NCI-H524 (cell line): Measurements from ENCODE around the gene TUBA1A.
A peak's percentile ranks its signal among the peaks of the same experiment; 100 is the strongest.
"Not testable (repeated sequence)": the region's sequence is repeated elsewhere in the genome, so short reads cannot be mapped to it uniquely, and the experiment has no call there.

ENCODE experiments used
- DNase-seq, 2 experiments: peaks; one replicate each; lab custom pipeline; 2025; lab: John Stamatoyannopoulos, UW

Gene TUBA1A

DNA sequence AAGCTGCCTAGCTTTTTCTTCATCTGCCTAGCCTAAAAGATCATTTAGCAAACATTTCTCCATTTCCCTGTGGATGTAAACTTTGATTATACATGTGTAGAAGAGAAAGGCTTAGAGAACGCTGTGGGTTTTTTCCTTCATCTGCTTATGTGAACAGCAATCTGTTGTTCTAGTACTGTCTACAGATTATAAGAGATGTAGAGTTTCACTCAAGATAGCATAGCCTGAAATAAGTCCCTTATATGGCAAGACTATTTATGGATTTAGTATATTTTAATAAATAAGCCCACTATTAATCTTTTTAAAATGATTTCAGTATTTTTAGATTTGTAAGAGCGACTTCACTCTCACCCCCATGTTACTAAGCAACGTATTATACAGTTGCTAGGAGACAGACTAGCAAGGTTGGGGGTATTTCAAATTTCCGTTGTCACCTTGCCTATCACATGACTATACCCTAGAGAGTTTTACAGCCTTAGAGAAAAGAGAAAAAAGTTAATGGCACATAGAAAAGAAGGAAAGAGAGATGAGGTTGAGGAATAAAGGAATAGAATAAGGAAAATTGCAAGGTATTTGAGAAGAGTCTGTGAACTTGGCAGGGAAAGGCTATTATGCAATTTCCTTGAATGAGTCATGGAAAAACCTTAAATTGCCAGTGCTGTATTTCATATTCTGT lies 12.2 kb upstream of the TUBA1A start:
- DNase-seq, result peak; percentile 34 to 77

DNA sequence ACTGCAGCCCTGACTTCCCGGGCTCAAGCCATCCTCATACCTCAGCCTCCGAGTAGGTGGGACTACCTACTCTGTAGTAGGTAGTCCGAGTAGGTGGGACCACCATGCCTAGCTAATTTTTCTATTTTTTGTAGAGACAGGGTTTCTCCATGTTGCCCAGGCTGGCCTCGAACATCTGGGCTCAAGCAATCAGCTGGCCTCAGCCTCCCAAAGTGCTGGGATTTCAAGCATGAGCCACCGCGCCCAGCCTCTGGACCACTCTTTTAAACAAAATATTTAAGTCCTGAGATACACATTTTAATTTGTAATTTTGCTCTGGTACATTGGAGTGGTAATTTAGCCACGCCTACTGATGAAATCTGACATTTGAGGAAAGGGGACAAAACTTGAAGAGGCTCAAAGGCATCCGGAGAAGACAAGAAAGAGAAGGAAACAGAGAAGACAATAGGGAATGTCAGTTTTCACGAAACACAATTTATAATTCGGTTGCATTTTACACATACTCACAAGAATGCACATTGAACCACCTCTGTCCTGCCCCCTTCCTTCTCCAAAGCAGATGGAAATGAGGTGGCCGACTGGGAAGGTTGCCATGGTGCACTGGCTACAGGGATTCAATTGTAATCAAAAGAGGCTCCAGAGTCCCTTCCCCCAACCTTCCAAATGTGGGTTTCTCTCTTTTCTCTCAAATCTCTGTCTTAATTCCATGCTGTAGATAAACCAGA lies 9.7 kb upstream of the TUBA1A start:
- peak; percentile 15 to 43 for DNase-seq

DNA sequence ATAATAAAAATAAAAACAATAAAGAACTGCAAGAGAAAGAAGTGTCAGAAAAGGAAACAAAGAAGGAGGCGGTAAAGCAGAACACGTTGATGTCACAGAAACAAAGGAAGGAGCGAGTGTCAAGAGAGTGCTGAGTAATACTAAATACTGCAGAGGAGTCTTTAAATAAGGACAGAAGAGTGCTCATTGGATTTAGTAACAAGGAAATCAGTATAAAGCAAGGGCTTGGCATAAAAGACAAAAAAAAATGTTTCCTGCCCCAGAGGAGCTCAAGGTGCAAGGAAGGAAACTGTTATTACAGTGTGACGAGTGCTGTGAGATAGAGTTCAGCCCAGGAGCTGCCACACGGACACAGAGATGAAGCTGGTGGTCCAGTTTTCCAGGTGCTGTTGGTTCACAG lies 8.4 kb upstream of the TUBA1A start:
- no peak for DNase-seq

DNA sequence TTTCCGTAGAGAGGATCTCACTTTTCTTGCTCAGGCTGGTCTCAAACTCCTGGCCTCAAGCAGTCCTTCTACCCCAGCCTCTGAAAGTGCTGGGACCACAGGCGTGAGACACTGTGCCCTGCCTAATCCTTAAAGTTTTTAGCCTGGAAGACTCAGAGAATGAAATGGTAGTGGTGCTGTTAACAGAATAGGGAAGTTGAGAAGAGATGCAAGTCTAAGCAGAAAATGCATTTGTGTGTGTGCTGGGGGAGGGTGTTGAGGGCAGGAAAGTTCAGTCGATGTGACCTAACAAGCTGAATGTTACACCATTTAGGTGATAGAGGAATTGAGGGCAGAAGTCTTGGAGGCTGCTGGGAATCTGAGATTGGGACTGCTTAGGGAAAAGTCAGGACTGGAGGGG lies 6.9 kb upstream of the TUBA1A start:
- DNase-seq, result no peak

DNA sequence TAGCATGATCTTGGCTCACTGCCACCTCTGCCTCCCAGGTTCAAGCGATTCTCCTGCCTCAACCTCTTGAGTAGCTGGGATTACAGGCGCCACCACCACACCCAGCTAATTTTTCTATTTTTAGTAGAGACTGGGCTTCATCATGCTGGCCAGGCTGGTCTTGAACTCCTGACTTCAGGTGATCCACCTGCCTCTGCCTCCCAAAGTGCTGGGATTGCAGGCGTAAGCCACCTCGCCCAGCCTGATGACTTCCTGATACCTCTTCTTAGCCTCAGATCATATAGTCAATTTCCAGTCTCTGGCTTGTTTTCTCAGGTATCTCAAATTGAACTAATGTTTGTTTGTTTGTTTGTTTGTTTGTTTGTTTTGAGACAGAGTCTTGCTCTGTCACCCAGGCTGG lies 4.9 kb upstream of the TUBA1A start:
- DNase-seq, result not testable (repeated sequence)

DNA sequence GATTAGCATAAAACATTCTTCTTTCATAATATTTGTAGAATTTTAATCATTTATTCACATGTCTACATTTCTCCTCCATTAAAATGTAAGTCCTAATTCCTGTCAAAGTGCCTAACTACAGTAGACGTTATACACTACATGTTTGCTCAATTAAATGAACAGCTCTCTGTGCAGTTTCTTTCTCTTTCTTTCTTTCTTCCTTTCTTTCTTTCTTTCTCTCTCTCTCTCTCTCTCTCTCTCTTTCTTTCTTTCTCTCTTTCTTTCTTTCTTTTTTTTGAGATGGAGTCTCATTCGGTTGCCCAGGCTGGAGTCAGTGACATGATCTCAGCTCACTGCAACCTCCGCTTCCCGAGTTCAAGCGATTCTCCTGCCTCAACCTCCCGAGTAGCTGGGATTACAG lies 2.6 kb upstream of the TUBA1A start:
- DNase-seq, result not testable (repeated sequence)

DNA sequence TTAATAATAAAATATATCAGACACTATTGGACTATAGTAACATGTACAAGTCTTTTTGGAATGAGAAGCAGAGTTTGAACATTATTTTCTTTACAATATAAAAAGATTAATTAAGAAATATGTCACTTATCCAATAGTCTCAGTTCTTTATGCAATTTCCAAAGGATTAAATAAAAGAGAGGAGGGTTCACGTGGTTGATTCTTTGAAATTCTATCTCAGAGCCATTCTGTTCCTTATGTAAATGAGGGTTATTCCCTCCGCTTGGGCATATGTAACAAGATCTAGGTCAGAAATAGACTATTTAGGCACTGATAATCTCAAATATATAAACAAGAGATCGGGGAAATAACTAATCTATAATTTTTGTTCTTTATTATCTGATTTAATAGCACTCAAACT lies 2.1 kb upstream of the TUBA1A start:
- DNase-seq, result peak; percentile 20 to 73

DNA sequence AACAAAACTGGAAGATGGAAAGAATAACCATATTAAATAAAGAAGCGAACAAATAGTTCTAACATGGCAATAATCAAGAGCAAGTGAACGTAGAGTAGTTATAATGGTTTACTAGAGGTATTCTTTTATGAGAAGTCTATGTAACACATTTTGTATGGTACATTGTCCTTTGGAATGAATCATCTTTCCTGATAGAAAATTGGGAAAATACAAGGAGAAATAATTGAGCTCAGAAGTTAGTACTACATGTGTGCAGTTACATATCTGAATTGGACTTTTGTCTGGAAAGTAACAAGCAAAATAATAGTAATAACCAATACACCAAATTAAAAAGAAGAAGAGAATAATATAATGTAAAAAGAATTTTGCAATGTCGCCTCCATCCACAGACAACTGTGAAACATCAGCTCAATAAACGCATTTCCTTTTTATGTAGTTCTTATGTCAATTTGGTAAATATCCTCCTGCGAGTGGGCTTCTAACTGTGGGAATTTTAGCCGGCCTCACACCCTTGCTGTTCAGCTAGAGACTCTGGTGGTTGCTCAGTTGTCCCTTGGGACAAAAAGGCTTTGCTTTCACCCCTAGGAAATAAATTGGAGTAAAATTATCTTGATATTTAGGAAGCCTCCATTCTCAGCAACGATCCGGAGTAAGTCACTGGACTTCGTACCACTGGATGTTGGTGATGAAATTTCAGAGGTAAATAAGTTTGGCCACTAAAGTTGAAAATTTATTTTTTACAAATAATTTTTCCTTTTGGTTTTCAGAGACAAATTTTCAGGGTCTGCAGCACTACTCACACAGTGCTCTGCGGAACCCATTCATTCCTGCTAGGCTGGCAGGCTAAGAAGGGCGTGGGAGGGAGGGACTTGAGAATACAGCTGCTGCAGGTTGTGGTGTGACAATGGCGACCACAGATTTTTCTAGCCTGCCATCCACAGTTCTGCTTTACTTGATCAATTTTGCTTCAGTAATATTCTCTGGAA lies 1.1 kb upstream of the TUBA1A start:
- peak; percentile 67 to 79 for DNase-seq

DNA sequence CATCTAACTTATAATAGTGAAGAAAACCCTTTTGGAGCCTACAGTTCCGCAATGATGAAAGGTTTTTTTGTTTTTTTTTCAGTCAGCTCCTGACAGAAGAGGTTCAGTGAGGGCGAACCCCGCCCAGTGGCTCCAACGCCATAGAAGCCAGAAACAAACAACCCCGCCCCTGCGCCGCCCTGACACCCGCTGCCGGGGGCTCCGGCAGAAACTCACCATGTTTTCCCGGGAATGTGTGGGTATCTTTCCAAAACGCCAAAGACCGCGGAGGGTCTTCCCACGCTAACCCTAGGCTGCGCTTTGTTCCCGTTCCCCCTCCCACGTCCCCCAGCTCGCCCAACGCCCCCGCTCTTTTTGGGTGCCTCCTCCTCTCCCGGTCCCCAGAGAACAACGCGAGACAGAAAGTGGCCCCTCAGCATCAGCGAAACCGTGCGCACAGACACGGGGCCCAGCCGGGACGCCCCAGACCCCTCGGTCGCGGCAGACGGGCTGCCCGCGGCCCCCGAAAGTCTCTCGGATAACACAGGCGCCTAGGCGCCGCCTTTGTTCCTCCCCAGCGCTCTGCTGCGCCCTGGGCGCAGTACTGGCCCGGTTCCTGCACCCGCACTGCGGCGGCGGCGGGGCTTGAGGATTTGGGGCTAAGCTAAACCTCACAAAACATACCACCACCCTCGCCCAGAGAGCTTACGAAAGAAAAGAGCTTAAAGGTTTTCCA lies 522 bp downstream of the TUBA1A start:
- DNase-seq, result peak; percentile 43 to 66

DNA sequence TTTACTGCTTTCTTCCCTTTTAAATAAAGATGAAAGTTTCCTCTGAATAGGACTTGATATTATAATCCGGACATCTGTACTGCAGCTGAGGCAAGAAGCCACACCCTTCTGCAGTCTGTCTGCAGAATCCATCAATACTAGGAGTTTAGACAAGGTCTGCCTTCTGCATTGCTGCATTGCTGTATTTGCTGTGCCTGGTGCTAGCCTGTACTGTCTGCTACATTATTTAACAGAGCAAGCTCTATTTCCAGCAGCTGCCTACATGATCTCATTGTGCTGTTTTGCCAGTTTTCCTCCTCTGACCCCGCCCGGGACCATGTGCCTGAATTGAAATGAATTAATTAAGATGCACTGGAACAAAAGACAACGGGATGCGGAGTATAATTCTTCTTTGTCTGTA lies 1.7 kb downstream of the TUBA1A start:
- DNase-seq, result peak; percentile 23 to 70

DNA sequence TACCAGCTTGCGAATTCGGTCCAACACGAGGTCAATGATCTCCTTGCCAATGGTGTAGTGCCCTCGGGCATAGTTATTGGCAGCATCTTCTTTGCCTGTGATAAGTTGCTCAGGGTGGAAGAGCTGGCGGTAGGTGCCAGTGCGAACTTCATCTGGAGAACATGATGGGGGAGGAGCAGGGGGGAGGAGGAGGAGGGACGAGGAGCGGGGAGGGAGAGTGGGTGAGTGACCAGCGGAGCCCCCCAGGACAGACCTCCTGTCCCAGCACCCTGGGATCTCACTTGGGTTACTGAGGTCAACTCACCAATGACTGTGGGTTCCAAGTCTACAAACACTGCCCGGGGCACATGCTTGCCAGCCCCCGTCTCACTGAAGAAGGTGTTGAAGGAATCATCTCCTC lies 2.6 kb downstream of the TUBA1A start:
- not testable (repeated sequence) for DNase-seq

DNA sequence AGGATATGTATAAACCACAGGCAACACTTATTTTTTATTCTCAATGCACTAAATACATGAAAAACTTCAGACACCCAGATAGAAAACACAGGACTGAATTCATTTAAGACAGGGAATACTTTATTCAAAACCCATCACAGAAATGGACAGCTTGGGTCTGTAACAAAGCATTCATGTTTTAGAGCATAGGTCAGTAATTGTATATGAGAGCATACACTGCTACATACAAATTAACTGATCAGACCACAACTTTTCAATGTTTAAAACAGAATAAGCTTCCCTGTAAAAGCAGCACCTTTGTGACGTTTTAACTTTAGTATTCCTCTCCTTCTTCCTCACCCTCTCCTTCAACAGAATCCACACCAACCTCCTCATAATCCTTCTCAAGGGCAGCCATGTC lies 4.2 kb downstream of the TUBA1A start:
- DNase-seq, result not testable (repeated sequence)

DNA sequence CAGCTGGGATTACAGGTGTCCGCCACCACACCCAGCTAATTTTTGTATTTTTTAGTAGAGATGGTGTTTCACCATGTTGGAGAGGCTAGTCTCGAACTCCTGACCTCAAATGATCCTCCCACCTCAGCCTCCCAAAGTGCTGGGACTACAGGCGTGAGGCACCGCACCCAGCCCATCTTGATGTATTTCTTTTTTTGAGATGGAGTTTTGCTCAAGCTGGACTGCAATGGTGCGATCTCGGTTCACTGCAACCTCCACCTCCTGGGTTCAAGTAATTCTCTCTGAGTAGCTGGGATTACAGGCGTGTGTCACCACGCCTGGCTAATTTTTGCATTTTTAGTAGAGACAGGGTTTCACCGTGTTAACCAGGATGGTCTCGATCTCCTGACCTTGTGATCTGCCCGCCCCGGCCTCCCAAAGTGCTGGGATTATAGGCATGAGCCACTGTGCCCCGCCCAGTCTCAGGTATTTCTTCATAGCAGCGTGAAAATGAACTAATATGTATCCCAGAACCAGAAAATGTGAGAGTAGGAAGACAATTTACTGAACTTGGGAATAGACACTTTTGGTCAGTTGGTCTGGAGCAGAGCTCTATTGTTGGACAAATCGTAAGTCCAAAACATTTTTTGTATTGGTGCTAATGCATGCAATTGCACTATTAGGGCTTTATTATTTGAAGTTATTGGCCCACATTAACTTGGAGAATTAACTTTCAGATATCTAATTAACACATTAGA lies 5.5 kb downstream of the TUBA1A start:
- not testable (repeated sequence) for DNase-seq

DNA sequence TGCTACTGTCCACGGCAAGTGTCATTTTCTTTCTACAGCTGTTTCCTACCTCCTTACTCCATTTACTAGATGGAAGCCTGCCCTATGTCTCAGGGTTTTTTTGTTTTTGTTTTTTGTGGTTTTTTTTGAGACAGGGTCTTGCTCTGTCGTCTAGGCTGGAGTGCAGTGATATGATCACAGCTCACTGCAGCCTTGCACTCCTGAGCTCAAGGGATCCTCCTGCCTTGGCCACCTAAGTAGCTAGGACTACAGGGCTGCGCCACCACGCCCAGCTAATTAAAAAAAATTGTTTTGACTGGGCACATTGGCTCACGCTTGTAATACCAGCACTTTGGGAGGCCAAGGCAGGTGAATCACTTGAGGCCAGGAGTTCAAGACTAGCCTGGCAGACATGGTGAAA lies 14.7 kb downstream of the TUBA1A start:
- no peak for DNase-seq

DNA sequence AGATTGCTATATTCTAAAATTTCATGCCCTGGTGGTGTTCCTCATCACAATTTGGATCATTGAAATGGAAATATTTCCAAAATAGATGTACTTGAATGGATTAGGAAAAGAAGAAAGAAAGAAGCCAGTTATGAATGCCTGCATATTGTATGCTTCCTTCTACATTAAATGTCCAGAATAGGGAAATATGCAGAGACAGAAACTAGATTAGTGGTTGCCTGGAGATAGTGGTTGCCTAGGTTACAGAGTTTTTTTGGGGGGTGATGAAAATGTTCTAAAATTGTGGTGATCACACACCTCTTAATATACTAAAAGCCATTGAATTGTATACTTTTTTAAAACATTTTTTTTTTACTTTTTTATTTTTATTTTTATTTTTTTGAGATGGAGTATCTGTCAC lies 18.0 kb downstream of the TUBA1A start:
- DNase-seq, result no peak

DNA sequence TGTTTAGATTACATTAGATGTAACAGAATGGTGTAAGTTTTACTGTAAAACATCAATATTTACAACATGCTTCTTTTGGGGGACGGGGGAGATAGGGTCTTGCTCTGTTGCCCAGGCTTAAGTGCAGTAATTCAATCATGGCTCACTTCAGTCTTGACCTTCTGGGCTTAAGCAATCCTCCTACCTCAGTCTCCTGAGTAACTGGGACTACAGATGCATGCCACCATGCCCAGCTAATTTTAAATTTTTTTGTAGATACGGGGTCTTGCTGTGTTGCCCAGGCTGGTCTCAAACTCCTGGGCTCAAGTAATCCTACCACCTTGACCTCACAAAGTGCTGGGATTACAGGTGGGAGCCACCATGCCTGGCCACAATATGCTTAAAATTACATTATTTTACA lies 23.8 kb downstream of the TUBA1A start:
- DNase-seq, result no peak

DNA sequence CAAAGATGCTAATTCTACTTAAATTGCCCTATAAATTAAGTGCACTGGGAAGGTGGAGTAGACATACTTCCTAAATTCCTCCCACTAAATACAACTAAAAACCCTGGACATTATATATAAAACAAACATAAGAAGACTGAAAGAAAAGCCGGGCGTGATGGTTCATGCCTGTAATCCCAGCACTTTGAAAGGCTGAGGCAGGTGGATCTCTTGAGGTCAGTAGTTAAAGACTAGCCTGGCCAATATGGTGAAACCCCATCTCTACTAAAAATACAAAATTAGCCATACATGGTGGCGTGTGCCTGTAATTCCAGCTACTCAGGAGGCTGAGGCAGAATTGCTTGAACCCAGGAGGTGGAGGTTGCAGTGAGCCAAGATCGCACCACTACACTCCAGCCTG lies 27.0 kb downstream of the TUBA1A start:
- DNase-seq, result not testable (repeated sequence)

DNA sequence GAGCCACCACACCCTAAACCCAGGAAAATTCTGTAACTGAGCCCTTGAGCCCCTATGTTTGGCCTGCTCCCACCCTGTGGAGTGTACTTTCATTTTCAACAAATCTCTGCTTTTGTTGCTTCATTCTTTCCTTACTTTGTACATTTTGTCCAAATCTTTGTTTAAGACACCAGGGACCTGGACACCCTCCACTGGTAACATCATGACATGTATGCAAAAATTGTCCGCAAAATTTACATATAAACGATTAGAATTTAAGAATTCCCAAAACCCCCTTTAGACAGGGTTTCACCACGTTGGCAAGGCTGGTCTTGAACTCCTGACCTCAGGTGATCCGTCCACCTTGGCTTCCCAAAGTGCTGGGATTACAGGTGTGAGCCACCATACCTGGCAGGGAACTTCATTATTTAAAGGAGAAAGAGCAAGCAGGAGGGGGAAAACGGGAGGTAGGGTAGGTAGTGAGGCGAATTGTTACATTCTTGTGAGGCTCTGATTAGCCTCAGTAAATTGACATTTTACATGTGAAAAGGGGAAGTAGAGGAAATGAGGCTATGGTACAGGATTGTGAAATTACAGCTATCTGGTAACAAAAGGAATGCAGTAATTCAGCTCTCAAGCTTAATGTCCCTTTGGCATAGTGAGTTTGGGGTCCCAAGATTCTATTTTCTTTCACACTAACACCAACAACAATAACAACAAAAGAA lies 27.6 kb downstream of the TUBA1A start:
- no peak for DNase-seq

DNA sequence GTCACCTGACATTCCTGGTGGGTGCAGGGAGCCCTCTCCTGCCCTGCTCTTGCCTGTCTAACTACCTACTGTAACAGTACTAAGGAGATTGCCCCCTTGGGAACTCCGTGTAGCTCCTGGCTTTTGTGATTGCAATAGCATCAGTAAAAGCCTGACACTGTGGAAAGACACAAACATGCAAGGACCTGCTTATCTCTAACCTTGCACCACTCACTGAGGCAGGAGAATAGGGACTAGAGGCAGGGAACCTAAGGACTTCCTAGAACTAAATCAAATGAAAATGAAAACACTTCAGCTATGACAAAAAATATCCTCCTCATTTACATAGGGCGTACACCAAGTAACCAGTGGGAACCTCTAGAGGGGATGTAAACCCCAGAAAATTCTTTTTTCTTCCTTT lies 28.5 kb downstream of the TUBA1A start:
- no peak for DNase-seq

DNA sequence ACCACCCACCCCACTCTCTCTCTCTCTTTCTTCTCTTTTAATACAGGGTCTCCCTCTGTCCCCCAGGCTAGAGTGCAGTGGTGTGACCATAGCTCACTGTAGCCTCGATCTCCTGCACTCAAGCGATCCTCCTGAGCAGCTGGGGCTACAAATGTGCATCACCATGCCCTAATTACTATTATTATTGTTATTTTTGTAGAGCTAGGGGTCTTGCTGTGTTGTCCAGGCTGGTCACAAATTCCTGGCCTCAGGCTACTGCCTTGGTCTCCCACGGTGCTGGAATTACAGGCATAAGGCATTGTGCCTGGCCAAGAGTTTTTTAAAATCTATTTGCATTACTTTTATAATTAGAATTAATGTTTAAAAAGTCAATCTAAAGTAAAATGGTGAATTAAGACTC lies 34.7 kb downstream of the TUBA1A start:
- DNase-seq, result no peak

DNA sequence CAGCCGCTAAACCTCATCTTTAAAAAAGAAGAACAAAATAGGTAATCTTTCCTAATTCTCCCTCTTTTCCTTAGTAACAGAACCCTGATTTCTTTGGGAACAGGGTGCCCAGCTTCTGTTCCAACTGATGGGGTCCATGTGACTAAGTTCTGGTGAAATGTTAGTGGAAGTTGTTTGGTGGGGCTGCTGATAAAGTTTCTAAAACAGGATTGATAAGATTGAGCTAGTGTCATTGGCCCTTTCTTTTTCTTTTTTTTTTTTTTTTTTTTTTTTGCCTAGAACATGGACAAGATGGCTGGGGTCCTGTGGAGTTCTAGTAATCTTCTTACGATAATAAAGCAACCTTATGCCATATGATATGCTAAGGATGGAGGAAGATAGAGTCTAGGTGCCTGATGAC lies 41.5 kb downstream of the TUBA1A start:
- DNase-seq, result no peak
